AG04450 (cell line): ENCODE results near the gene CCDC51. TPM values are rescaled to one million over a fixed set of nuclear protein-coding genes. Genes with fewer than 3 reads are reported as not detected.

Experiments
- CTCF ChIA-PET: fragments of 300-600, 350-600 bp; formaldehyde crosslinking; extraction: SDS; loops from one replicate; lab custom pipeline; 2022; ENCODE audit warnings: antibody characterized with exemption, inconsistent platforms; lab: Charles Lee
- POLR2A ChIA-PET: fragments of 350-600 bp; formaldehyde crosslinking; extraction: SDS; loops from one replicate; lab custom pipeline; 2021; ENCODE audit warnings: antibody characterized with exemption, inconsistent platforms; lab: Yijun Ruan, JAX
- DNase-seq: peaks from one replicate; pipeline ENCODE4 v3.0.0-alpha.2; 2011; ENCODE audit warnings: low read depth, low spot score
- H3K27ac ChIP-seq: one replicate; pipeline ENCODE4 v1.5.1; 2012; ENCODE audit warnings: low read depth, low read length, control low read depth
- H3K27me3 ChIP-seq: one replicate; pipeline ENCODE4 v1.6.0; 2012; ENCODE audit warnings: low read length; ENCODE audit not compliant: control insufficient read depth, insufficient read depth
- H3K4me3 ChIP-seq: 2 replicates; pipeline ENCODE4 v1.5.1; 2011; ENCODE audit warnings: mild to moderate bottlenecking, low read depth, low read length, control low read depth
- H3K9me3 ChIP-seq: 2 replicates; pipeline ENCODE4 v1.5.1; 2012; ENCODE audit warnings: low read length; ENCODE audit not compliant: control insufficient read depth, insufficient read depth
- polyA plus RNA-seq: library from polyadenylated mRNA; depleted of rRNA; stranded (reverse); fragments of >200 nt; gene quantifications from 2 replicates; pipeline ENCODE4 v1.2.3, GENCODE V29; 2011
- TF ChIP-seq, protein P1 (sequence below): IDR thresholded peaks from 2 replicates; pipeline ENCODE4 v1.5.1; 2011; ENCODE audit warnings: low read depth, low read length, control low read depth, inconsistent platforms

The CCDC51 gene
- polyA plus RNA-seq, 1 experiment, result 9.5 TPM

DNA sequence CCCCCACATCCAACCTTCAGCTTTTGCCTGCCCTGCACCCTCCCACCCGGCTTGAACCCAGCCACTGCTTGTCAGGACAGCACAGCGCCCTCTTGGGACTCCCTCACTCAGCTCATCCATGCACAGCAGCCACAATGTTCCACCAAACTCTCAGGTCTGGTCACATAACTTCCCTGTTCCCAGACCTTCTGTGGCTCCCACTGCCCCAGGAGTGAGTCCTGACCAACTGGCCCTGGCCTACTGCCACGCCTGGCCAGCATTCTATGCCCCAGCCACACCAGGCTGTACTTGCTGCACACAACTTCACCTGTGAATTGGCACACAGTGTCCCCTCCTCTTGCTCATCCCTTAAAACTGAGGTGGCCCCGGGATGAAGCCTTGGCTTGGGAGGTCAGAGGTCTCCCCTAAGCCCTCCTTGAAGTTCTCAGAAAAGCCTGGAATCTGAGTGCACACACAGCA lies 31.1 kb downstream of the CCDC51 start:
- ChIA-PET CTCF (interaction anchor here (0.8 to 5.5 kb wide), 2 partner anchors 9 to 27 kb away, joined by 3 to 38 read pairs; no protein-coding TSS in a partner anchor), POLR2A (no interaction called here)
- TF ChIP-seq, protein P1, sequence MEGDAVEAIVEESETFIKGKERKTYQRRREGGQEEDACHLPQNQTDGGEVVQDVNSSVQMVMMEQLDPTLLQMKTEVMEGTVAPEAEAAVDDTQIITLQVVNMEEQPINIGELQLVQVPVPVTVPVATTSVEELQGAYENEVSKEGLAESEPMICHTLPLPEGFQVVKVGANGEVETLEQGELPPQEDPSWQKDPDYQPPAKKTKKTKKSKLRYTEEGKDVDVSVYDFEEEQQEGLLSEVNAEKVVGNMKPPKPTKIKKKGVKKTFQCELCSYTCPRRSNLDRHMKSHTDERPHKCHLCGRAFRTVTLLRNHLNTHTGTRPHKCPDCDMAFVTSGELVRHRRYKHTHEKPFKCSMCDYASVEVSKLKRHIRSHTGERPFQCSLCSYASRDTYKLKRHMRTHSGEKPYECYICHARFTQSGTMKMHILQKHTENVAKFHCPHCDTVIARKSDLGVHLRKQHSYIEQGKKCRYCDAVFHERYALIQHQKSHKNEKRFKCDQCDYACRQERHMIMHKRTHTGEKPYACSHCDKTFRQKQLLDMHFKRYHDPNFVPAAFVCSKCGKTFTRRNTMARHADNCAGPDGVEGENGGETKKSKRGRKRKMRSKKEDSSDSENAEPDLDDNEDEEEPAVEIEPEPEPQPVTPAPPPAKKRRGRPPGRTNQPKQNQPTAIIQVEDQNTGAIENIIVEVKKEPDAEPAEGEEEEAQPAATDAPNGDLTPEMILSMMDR, result no peak
- H3K9me3 ChIP-seq, result no peaks in the 10 kb centered on the region; the same call in 1 of the 2 replicates
- no peak for DNase-seq
- no peaks in the 10 kb centered on the region for H3K27me3 ChIP-seq
- H3K27ac ChIP-seq, result no peak overlapping the region
- no peak overlapping the region for H3K4me3 ChIP-seq

DNA sequence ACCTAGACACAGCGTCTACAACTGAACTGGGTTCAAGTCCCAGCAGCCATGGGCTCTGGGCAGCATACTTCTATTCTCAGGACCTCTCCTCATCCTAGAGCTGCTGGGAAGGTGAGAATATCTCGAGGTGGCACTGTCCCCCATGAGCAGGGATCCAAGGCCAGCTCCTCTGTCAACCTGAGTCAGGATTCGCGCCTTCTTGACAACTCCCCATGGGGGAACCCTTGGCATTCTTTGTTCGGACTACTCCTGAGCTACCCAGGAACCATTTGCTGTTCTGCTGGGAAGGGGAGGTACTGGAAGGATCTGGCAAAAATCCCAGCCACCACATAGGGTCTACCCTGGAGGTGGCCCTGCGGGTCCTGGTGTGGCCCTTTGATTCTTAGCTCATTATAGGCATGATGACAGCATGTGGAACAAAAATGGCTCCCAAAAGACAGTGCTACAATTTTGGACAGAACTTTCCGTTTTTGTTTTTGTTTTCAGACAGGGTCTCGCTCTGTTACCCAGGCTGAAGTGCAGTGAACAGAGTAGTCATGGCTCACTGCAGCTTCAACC lies 32.3 kb downstream of the CCDC51 start:
- Histone ChIP-seq H3K27me3 (no peaks in the 10 kb centered on the region), H3K9me3 (no peaks in the 10 kb centered on the region; the same call in 1 of the 2 replicates), H3K4me3 (no peak overlapping the region), H3K27ac (no peak overlapping the region)
- DNase-seq, result no peak
- CTCF ChIA-PET, result interaction anchor here (5.5 kb wide), 1 partner anchor 29 kb away, joined by 38 read pairs; no protein-coding TSS in a partner anchor
- POLR2A ChIA-PET, result no interaction called here
- TF ChIP-seq, protein P1, result no peak

DNA sequence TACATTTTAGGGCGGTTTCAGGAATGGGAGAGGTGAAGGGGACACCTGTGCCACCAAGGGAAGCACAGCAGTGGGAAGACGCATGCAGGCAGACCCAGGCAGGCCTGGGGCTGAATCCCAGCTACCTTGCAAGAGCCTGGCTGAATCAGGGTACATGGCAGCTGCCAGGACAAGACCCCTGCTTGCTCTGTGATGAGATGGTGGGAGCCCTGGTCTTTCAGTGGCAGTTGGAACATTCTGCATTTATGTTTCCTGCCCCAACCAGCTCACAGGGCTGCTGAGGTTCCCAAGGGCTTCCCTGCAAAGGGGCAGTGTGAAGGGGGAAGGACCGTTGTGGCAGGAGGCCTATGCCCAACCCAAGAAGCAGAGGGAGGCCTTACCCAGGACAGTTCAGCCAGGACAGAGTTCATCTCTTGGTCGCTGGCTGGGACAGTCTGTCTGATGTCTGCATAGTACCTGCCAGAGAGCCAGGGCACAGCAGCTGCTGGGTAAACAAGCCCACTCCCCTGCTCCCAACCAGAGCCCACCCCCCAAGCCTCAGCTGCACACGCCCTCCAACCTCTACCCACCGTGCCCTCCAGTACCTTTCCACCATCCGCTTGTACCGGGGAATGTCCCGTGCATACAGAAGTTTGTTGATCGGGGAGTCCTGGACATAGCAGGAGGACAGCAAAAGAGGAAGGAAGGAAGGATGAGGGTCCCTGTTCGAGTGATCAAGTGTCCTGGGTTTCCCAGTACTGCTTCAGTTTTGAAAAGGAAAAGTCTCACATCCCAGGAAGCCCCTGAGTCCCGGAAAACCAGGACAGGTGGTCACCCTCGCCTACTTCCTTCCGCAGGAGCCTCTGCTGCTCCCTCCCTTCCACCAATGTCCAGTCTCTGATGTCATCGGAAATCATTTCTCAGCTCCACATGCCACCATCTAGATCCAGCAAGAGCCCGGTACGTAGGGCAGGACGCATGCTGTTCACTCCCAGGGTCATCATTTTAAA lies 33.2 kb downstream of the CCDC51 start:
- TF ChIP-seq, protein P1, result no peak
- ChIA-PET POLR2A (no interaction called here), CTCF (interaction anchor here (5.5 kb wide), 1 partner anchor 29 kb away, joined by 38 read pairs; no protein-coding TSS in a partner anchor)
- Histone ChIP-seq H3K27ac (no peak overlapping the region), H3K9me3 (no peaks in the 10 kb centered on the region; the same call in 1 of the 2 replicates), H3K4me3 (no peak overlapping the region), H3K27me3 (no peaks in the 10 kb centered on the region)
- DNase-seq, result no peak

DNA sequence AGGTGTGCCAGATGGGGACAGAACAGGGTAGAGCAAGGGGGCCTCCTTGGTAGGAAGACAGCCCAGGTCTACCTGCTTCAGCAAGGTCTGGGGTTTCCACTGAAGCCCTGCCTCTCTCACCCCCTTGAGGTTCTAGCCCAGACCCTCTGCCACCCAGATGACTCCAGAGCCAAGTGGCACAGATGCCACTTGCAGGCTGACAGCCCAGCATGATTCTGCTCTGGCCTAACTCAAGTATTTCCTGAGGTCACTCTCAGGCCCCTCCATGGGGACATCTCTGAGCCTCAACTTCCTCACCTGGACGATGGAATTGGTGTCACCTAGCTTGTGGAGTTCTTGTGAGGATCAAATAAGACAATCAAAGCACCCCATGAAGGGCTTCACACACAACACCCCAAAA lies 33.9 kb downstream of the CCDC51 start:
- no peaks in the 10 kb centered on the region for H3K27me3 ChIP-seq
- no peaks in the 10 kb centered on the region; the same call in 1 of the 2 replicates for H3K9me3 ChIP-seq
- ChIA-PET POLR2A (no interaction called here), CTCF (interaction anchor here (5.5 kb wide), 1 partner anchor 30 kb away, joined by 38 read pairs; no protein-coding TSS in a partner anchor)
- no peak for DNase-seq
- no peak overlapping the region for H3K27ac ChIP-seq
- TF ChIP-seq, protein P1, result no peak
- H3K4me3 ChIP-seq, result no peak overlapping the region
